ENCODE measurements around the gene SSTR5.

The SSTR5 gene

GRCh38 chr16:1055557-1055924 lies 17.0 kb upstream of the SSTR5 start:
- no peak for DNase-seq

- no peak for DNase-seq
Measured at GRCh38 chr16:1056196-1056595, 16.4 kb upstream of the SSTR5 start.

DNA sequence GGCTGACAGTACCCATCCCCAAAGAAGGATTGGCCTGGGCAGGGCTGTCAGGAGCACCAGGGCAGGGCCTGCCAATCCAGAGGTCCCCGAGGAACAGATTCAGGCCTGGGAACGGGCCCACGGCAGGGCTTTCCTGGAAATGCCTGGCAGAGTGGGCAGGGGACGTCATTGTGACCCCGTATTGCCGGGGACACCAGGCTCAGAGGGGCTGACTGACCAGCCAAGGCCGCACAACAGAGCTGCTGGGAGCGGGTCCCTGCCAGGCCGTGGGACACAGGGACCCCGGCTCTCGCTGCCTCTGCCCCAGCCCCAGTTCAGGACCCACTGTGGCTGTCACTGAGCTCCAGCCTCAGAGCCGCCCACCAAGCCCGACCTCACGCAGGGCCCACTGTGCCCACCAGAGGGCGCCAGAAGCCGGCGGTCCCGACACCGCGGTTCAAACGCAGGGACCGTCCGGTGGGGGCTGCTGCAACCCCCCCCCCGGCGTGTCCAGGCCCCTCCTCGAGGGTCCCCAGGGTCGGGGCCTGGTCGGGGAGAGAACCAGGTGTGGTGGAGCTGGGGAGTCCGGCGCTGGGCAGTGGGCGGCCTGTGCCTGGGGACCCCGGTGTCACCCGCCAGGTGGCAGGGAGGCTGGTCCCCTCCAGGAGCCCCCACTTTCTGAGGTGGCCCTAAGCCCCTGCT lies 15.2 kb upstream of the SSTR5 start:
- peak; percentile 61 to 65 for DNase-seq

DNA sequence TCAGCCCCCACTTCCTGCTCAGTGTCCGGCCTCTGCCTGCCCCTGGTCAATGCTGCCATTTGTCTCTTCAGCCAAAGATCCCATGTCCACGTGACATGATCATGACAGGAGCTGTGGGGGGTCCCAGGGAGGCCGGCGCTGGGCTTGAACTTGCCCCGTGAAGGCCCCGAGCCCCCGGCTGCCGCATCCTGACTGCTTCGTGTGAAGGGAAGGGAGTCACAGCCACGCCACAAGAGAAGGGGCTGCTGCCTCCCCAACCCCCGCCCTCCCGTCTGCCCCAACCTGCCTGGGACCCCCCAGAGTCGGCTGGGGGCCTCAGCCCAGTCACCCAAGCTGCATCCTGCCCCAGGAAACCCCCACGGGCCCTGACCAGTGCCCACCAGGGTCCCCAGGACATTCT lies 14.3 kb upstream of the SSTR5 start:
- no peak for DNase-seq

GRCh38 chr16:1059310-1059709 lies 13.2 kb upstream of the SSTR5 start:
- no peak for DNase-seq

- no peak for DNase-seq
Measured at GRCh38 chr16:1060416-1061340, 11.9 kb upstream of the SSTR5 start.

GRCh38 chr16:1061769-1062505 lies 10.6 kb upstream of the SSTR5 start:
- DNase-seq = no peak

- DNase-seq = no peak
Measured at GRCh38 chr16:1062895-1063294, 9.7 kb upstream of the SSTR5 start.

DNA sequence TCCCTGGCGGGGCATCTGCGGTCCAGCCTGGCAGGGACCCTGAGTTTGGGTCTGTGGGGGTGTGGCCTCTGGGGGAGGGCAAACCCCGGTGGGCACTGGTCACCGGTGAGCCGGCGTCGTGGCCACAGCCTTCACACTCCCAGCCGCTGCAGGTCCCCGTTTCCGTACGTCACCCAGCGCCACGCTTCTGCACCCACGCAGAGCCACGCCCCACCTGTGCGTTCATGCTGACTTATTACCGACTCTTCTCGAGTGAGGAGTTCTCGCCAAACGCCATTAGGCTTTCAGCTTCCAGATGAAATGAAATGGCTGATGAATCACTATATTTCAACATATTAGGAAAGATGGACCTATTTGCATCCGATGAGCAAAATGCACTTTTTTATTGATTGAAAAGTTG lies 8.8 kb upstream of the SSTR5 start:
- DNase-seq = no peak

DNA sequence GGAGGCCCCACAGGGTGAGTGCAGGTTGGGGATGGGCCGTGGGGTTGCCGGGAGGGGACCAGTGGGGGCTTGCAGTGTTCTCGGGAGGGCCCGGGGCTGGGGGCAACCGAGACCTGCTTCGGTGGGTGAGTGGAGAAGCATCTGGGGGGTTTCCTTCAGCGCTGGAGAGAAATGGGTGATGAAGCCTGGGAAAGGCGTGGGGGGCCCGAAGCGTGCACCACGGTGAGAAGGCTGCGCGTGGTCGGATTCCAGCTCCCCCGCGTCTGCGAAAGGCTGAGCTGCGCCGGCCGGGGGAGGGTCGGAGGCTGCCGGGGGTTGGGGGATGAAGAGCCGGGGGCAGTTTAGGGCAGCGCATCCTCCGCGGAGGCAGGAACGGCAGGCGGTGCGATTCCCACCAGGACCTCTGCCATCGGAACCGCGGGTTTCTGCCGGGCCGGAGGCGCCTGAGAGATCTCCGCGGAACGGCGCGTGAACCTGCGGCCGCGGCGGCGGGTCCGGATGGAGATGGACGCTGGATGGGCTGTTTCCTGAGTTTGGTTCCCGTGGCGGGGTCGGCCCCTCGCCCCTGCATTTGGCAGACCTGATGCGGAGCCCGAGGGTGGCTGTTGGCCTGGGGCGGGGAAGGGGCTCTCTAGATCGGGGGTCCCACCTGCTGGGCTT lies 6.9 kb upstream of the SSTR5 start:
- DNase-seq = no peak

DNA sequence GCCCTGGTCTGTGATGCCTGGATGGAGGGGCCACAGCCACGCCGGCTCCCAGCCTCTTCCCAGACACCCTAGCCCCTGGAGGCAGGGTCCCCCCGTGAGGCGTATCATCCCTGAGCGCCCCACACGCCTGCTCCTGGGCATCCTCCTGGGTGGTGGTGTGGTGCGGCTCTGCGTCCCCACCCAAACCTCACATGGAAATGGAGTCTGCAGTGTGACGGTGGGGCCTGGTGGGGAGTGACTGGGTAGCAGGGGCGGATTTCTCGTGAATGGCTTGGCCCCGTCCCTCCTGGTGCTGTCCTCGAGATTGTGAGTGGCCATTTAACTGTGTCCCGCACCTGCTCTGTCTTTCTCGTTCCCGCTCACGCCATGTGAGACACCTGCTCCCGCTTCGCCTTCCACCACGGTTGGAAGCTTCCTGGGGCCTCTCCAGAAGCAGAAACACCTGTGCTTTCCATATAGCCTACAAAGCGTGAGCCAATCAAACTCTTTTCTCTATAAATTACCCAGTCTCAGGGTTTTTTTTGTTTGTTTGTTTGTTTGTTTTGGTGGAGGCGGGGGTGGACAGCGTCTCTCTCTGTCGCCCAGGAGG lies 5.9 kb upstream of the SSTR5 start:
- DNase-seq = no peak

DNA sequence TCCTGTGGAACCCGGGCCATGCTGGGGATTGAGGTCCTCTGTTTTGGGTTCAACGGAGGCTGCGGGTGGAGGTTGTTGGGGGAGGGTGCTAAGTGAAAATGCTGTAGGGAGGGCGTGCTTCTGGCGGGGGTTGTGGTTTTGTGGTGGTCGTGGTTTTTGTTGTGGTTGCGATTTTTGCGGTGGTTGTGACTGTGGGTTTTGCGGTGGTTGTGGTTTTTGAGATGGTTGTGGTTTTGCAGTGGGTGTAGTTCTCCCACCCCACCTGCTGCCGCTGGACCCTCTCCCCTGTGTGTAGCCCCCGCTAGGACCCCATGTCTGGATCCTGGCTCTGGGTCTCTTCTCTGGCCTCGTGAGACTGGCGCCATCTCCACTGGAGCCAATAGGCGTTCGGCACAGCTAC lies 4.9 kb upstream of the SSTR5 start:
- no peak for DNase-seq

- DNase-seq = no peak
Measured at GRCh38 chr16:1068451-1068850, 4.1 kb upstream of the SSTR5 start.

- DNase-seq = no peak
Measured at GRCh38 chr16:1069154-1069553, 3.4 kb upstream of the SSTR5 start.

DNA sequence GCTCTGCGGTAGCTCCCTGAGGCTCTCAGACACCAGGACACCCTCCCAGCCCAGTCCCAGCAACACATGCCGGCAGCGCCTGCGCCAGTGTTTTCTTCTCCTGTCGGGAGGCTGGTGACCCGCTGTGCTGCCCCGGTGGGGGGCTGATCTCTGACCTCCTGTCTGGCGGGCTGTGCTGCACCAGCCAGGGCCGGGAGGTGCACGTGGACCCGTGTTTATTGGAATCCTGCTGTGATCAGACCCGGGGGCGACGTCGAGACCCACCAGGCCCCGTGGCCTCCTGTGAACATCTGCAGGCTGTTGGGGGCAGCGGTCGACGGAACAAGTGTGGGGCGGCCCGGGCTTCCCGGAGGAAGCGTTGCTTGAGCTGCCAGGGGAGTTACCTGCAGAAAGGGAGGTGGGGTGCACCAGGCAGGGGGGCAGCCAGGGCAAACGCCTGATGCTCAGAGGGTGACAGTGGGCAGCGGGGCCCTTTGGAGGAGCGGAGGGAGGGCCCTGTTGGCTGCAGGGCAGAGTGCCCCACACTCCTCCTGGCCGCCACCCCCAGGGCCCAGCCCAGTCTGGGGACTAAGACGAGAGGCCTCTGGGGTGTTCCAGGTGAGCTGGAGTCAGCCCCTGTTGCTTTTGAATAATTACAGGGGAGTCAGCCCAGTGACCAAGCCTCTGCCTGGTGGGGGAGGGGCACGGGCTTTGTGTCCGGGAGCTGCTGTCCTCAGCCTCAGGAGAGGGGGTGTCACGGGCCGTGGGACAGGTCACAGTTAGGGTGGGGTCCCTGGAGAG lies 2.3 kb upstream of the SSTR5 start:
- DNase-seq = no peak

DNA sequence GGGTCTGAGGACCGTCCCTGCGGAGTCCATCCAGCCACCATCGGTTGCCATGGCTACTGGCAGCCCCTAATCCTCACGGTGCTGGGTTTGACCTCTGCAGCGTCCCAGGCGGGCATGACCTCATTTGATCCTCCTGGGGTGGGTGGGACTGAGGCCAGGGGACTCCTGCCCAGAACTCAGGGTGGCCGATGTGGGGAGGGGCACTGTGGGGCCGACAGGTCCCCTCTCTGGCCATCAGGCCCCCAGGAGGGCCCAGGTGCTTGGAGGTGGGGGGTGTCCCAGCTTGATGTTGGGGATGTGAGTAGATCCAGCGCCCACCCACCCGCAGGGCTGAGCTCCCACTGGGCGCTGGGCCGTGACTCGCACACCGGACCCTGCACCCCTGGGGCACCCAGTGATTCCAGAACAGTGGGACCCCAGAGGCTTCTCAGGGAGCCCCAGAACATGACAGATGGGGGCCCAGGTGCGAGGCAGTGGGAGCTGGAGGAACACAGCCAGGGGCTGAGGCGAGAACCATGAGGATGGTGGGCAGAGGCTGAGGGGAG lies 1.6 kb upstream of the SSTR5 start:
- no peak for DNase-seq

- no peak for DNase-seq
Measured at GRCh38 chr16:1071561-1072225, 854 bp upstream of the SSTR5 start.

- DNase-seq = no peak
Measured at GRCh38 chr16:1073262-1073558, 663 bp downstream of the SSTR5 start.

GRCh38 chr16:1073566-1074378 lies 1.2 kb downstream of the SSTR5 start:
- no peak for DNase-seq

- DNase-seq = no peak
Measured at GRCh38 chr16:1074379-1074649, 1.8 kb downstream of the SSTR5 start.

GRCh38 chr16:1075546-1075945 lies 3.0 kb downstream of the SSTR5 start:
- no peak for DNase-seq
